Stomach (tissue), 9 donors: ENCODE results near the gene AP4E1. TPM values are rescaled to one million over a fixed set of nuclear protein-coding genes. Genes with fewer than 3 reads are reported as not detected.

Experiments used
- DNase-seq, 2 donors: peaks; one replicate each; pipeline versions ENCODE4 v3.0.0 to v3.0.0-alpha.2; 2013 to 2019
- H3K27ac ChIP-seq, 5 donors: fragments of 200-600 bp in 4 of 5; sonication (generic) in 4 of 5; one replicate each; pipeline ENCODE4 v1.5.1; 2013 to 2019; ENCODE audit warnings: mild to moderate bottlenecking in 1 of 5, moderate library complexity in 1 of 5
- H3K27me3 ChIP-seq, 3 donors: fragments of 200-600 bp; sonication (generic); one replicate each; pipeline ENCODE4 v1.5.1; 2017 to 2019; ENCODE audit warnings: mixed run types in 1 of 3
- H3K36me3 ChIP-seq, 4 donors: fragments of 200-600 bp; sonication (generic); 1 replicate in 3 of 4; 2 replicates in 1 of 4; pipeline ENCODE4 v1.5.1; 2016 to 2019
- H3K4me1 ChIP-seq, 4 donors: fragments of 200-600 bp; sonication (generic); one replicate each; pipeline ENCODE4 v1.5.1; 2016 to 2019
- H3K4me3 ChIP-seq, 4 donors: fragments of 200-600 bp; sonication (generic) in 3 of 4; one replicate each; pipeline ENCODE4 v1.5.1; 2016 to 2019; ENCODE audit warnings: mild to moderate bottlenecking in 1 of 4
- H3K9me3 ChIP-seq, 4 donors: fragments of 200-600 bp; sonication (generic); one replicate each; pipeline ENCODE4 v1.5.1; 2016 to 2019
- CTCF ChIP-seq, 7 experiments: fragments of 450-650 bp in 4 of 7; fragments of 200-600 bp in 3 of 7; sonication (generic) in 3 of 7; IDR thresholded peaks; one replicate each; pipeline ENCODE4 v1.5.1; 2016 to 2019; ENCODE audit warnings: antibody characterized with exemption in 7 of 7, control low read depth in 2 of 7, mild to moderate bottlenecking in 1 of 7
- EP300 ChIP-seq: sonication (generic); formaldehyde crosslinking; IDR thresholded peaks from one replicate; pipeline ENCODE4 v1.6.1; 2017; ENCODE audit warnings: antibody characterized with exemption
- POLR2A ChIP-seq, 4 donors: fragments of 450-650 bp; IDR thresholded peaks; one replicate each; pipeline ENCODE4 v1.6.1; 2016; ENCODE audit warnings: antibody characterized with exemption in 4 of 4, control low read depth in 2 of 4, mild to moderate bottlenecking in 1 of 4, moderate library complexity in 1 of 4
- POLR2AphosphoS5 ChIP-seq, 3 donors: sonication (generic); formaldehyde crosslinking; IDR thresholded peaks; one replicate each; pipeline ENCODE4 v1.6.1; 2016; ENCODE audit warnings: antibody characterized with exemption in 3 of 3
- WGBS, 5 donors: extraction: QIAGEN DNeasy Blood & Tissue Kit in 3 of 5; methylation state at CpG; one replicate each; pipeline versions ENCODE4 v1.1.5 to v1.1.7; 2013 to 2018; 5-methylcytosine and 5-hydroxymethylcytosine counted together
- intact Hi-C: fragments of 100-400 bp; cut with DNase I; formaldehyde crosslinking; loops from one replicate; pipeline ENCODE4 v1.15.1; 2023; ENCODE audit warnings: low total_unique reads
- polyA plus RNA-seq, 3 donors: library from polyadenylated mRNA; stranded (reverse); fragments of 200-250 nt; gene quantifications; one replicate each; pipeline ENCODE4 v1.2.3, GENCODE V29; 2013
- total RNA-seq, 5 donors: library from RNA; depleted of rRNA; stranded (reverse); fragments of >200 nt; gene quantifications; one replicate each; pipeline versions ENCODE4 v1.1.0 to v1.2.3, GENCODE V29; 2014 to 2016
- donor health status: healthy with polysubstance abuse.
- donor health status: Bipolar disorder and iron deficiency.
- donor health status: healthy.

Gene AP4E1
- total and polyA plus RNA-seq, 8 donors = 1.8 to 31.9 (median 7.6) TPM

GRCh38 chr15:50929062-50929461 is 20.6 kb downstream of the AP4E1 start:
- Histone ChIP-seq H3K9me3 (no peaks in the 10 kb centered on the region), H3K36me3 (peaks cover 0 to 83% (median 80%) of the 10 kb centered on the region in 4 donors), H3K27ac (no peak overlapping the region), H3K4me3 (no peak overlapping the region), H3K27me3 (no peaks in the 10 kb centered on the region), H3K4me1 (no peaks in the 10 kb centered on the region)
- 94 to 100% (median 98%) methylated on average over 1 of the region's 1 CpG for WGBS, 5 donors
- intact Hi-C loops = no loop called here
- TF ChIP-seq POLR2AphosphoS5 (IDR thresholded peaks at IDR 0.05) (no peak), EP300 (no peak), POLR2A (IDR thresholded peaks at IDR 0.05) (no peak), CTCF (IDR thresholded peaks at IDR 0.05) (no peak)
- no peak for DNase-seq

- Histone ChIP-seq H3K27ac (no peak overlapping the region), H3K4me1 (no peaks in the 10 kb centered on the region), H3K4me3 (no peak overlapping the region), H3K27me3 (no peaks in the 10 kb centered on the region), H3K36me3 (peaks cover 0 to 74% (median 70%) of the 10 kb centered on the region in 4 donors), H3K9me3 (no peaks in the 10 kb centered on the region)
- WGBS, 5 donors = 94 to 98% (median 95%) methylated on average over 1 of the region's 1 CpG
- TF ChIP-seq POLR2AphosphoS5 (IDR thresholded peaks at IDR 0.05) (no peak), EP300 (no peak), POLR2A (IDR thresholded peaks at IDR 0.05) (no peak), CTCF (IDR thresholded peaks at IDR 0.05) (no peak)
- intact Hi-C loops = no loop called here
- DNase-seq = no peak
These were observed 22.3 kb downstream of the AP4E1 start for GRCh38 chr15:50930792-50931191.

- H3K9me3 ChIP-seq = no peaks in the 10 kb centered on the region
- H3K27me3 ChIP-seq = no peaks in the 10 kb centered on the region
- 78 to 89% (median 87%) methylated on average over 1 of the region's 1 CpG for WGBS, 5 donors
- DNase-seq = no peak
- TF ChIP-seq POLR2A (IDR thresholded peaks at IDR 0.05) (no peak), CTCF (IDR thresholded peaks at IDR 0.05) (no peak), POLR2AphosphoS5 (IDR thresholded peaks at IDR 0.05) (no peak), EP300 (no peak)
- peaks cover 5 to 68% (median 58%) of the 10 kb centered on the region in 4 donors for H3K36me3 ChIP-seq
- H3K27ac ChIP-seq = no peak overlapping the region
- H3K4me1 ChIP-seq = no peaks in the 10 kb centered on the region
- no peak overlapping the region for H3K4me3 ChIP-seq
- intact Hi-C loops = no loop called here
These were observed 24.9 kb downstream of the AP4E1 start for GRCh38 chr15:50933341-50933740.

GRCh38 chr15:50938525-50938924 is 30.0 kb downstream of the AP4E1 start:
- H3K27ac ChIP-seq = no peak overlapping the region
- intact Hi-C loops = no loop called here
- 80 to 97% (median 94%) methylated on average over 4 of the region's 4 CpGs for WGBS, 5 donors

More at GRCh38 chr15:50938525-50938924, 30.0 kb downstream of the AP4E1 start:
- Histone ChIP-seq H3K36me3 (peaks cover 6 to 50% (median 37%) of the 10 kb centered on the region in 4 donors), H3K9me3 (no peaks in the 10 kb centered on the region), H3K4me1 (peaks cover 0 to 9% (median 4%) of the 10 kb centered on the region in 4 donors), H3K27me3 (no peaks in the 10 kb centered on the region), H3K4me3 (no peak overlapping the region)
- DNase-seq = no peak
- no peak for TF ChIP-seq POLR2A (IDR thresholded peaks at IDR 0.05)
- no peak for TF ChIP-seq CTCF (IDR thresholded peaks at IDR 0.05)
- no peak for TF ChIP-seq EP300
- TF ChIP-seq POLR2AphosphoS5 (IDR thresholded peaks at IDR 0.05) = no peak
